ENCODE data around the gene EGR2.

EGR2 gene

DNA sequence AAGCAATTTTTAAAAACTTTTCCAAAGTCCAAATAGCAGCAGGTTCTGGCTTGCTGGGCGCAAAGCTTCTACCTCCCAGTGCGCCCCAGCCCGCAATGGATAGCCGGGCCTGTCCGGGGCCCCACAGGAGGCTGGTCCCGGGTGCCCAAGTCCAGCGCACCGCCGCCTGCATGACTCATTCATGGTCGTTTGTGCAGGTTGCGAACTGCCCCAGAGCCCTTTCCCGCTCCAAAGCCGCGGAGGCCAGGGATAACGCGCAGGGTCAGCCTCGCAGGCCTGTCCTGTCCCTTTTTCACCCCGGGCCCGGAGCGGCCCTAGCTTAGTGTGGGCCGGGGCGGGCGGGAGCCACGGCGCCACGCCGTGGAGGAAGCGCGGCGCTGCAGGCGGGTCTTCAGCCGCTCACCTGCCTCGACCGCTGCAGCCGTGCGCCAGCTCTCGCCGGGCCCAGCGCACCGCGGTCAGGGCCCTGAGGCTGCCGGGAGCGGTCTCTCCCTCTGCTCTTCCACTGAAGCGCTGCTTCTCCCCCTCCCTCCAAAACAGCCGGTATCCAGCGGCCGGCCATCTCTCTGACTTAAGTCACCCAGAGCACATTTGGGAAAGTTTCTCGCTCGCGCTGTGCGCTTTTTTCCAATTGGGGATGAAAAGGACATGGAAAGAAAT lies 1.7 kb upstream of the EGR2 start:
- DNase-seq = peak; percentile 38

DNA sequence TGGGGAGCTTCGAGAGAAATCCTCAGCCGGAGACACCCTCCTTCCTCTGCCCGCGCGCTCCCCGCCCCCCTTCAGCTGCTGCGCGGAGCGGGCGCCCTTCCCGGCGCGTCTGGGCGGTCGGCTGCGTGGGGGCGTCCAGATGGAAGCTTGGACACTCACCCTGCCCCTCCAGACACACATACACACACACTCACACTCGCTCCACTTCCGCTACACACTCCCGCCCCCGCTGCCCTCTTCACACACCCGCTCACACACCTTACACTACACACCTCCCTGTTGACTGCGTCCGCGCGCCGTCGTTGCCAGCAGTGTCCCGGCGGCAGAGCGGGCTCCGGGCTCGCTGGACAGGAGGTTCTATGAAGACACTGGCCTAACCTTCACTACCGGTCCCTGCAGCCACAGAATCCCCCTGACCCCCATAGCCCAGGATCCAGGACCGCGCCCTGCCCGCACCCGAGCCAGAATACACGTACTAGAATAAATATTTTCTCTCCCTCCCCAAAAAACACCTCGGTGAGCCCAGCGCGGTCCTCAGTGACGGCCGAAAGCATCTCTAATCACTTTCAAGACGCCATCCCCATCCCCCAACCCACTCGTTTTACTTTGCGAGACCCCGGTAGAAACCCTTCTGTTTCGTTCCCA lies 1.1 kb upstream of the EGR2 start:
- DNase-seq = no peak

DNA sequence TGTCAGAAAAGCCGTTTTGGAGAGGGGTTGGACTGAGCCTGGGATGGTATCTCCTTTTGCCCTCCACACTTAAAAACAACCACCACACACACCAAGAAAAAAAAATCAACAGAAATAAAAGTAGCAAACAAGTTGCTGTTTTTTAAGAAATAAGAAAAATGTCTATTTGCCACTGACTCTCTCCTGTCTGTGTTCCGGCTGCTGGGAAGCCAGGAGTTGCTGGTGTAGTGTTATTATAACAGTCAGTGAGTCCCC lies 163 bp downstream of the EGR2 start:
- no peak for DNase-seq

DNA sequence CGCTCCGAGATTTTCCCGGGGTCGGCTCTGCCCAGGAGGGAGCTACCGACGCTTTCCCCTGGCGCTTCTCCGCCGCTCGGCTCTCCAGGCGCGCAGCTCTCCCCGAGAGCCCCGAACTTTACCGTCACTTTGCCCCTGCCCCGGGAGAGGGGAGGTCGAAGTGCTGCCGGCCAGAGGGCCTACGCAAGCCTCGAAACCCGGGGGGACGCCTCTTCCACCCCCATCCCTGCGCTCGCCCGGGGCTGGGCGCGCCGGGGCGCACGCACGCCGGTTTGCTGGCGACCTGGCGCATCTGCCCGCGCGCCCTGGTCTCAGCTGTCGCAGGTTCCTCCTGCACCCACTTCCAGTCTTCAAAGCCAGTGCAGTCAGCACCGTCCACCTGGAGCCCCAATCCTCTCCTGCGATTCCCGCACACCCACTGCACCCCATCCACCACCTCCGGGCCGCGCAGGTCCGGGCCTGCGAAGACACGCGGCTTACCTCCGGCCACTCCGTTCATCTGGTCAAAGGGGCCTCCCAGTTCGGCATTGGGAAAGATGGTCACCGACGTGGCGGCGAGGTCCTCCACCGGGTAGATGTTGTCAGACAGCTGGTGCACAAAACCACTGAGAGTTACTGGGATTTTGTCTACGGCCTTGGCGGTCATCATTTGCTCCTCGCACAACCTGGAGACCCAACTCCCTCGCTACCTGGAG lies 638 bp downstream of the EGR2 start:
- DNase-seq = no peak

DNA sequence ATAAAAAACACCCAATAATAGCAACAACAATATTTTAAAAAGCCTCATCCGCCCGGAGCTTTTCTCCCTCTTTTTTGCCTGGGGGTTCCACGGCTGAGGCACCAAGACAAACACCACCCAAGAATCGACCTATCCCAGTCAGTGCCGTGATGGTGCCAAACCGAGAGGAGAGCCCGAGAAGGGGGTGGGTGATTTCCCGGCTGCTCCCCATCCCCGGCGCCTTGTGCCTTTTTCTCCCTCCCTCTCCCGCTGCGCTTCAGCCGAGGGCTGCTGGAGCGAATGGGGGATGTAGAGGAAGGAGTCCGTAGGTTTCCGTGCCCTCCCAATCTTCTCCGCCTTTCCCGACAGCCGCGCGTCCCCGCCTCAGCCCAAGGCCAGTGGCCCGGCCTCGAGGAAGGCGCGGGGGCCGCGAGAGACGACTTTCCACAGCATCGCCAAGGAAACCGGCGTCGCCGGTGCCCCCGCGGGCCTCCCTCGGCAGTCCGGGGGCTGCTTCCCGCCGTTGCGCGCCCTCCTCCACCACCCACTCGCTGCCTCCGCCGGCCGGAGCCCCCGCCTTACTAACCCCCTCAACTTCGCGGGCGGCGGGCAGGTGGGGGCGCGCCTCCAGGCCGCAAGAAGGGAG lies 1.3 kb downstream of the EGR2 start:
- DNase-seq = no peak

DNA sequence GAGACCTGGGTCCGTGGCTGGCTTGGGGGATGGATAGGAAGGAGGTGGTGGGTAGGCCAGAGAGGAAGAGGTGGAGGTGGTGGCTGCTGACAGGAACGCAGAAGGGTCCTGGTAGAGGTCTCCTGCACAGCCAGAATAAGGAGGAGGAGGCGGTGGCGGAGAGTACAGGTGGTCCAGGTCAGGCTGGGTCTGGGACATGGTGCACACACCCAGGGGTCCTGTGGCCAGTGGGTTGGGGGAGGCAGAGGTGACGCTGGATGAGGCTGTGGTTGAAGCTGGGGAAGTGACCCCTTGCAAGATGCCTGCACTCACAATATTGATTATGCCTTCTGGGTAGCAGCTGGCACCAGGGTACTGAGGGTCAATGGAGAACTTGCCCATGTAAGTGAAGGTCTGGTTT lies 2.2 kb downstream of the EGR2 start:
- no peak for DNase-seq

DNA sequence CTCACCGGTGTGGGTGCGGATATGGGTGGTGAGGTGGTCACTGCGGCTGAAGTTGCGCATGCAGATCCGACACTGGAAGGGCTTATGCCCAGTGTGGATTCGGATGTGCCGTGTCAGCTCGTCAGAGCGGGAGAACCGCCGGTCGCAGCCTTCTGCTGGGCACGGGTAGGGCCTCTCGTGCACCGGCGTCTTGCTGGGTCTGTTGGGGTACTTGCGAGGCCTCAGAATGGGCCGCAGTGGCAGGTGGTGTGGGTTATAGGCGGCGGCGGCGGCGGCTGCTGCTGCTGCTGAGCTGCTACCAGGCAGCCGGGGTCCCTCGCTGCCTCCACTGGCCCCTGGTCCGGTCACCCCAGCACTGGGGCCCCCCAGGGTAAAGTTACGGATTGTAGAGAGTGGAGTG lies 2.7 kb downstream of the EGR2 start:
- no peak for DNase-seq

DNA sequence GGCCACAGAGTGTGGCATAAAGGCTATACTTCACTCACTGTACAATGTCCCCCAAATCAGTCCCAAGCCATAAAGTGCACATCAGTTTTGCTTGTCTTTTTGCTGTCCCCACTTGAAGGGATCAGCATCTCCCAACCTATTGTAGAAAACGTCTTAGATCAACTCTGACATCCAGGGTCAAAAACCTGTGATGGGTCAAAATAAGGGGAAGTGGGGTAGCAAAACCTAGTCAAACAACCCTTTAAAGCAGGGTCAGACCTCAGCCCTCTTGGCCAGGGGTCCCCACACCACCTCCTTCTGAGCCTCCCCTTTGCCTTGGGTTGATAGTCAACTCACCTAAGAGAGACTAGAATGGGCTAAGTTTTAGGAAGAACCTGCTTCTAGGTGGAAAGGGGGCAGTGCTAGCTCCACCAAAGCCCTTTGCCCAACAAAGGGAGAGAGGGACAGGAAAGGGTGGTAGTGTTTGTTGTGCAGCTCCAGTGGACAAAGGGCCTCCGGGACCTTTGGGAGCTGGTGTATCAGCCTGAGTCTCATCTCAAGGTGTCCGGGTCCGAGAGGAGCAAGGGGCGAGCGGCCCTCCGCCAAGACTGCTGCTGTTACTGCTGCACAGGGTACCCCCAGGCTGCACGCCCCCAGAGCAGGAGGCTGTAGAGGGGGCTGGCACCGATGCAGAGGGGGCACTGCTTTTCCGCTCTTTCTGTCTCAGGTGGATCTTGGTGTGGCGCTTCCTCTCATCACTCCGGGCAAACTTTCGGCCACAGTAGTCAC lies 3.3 kb downstream of the EGR2 start:
- DNase-seq = no peak

DNA sequence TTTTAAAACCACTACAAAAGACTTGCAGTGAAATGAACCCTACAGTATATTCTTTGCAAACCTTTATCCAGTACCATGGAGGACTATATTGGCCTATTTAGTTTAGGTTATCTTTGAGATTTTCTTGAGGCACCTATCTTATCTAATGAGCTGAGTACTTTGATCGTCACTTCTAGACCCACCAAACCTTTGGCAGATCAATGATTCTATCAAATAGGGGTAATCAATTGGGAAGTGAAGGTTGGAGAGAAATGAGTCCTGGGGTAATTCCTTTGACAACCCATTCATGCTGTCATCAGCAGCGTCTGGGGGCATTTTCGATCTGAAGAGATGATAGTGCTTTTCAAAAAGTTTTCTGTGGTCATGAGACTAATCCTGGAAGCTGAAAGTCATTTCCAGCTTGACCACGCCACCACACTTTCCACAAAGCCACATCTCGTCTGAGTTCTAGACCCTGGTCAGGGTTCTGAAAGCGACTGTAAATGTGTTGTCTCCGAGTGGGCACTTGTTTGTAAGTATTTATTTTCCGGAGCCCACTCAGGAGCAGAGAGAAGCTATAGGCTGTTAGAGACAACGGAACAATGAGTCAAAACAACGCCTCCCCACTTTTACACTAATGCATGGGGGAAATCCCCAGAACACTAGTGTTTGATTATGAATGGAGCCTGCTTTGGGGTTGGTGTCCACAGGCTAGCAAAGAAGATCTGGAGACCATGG lies 4.8 kb downstream of the EGR2 start:
- no peak for DNase-seq

DNA sequence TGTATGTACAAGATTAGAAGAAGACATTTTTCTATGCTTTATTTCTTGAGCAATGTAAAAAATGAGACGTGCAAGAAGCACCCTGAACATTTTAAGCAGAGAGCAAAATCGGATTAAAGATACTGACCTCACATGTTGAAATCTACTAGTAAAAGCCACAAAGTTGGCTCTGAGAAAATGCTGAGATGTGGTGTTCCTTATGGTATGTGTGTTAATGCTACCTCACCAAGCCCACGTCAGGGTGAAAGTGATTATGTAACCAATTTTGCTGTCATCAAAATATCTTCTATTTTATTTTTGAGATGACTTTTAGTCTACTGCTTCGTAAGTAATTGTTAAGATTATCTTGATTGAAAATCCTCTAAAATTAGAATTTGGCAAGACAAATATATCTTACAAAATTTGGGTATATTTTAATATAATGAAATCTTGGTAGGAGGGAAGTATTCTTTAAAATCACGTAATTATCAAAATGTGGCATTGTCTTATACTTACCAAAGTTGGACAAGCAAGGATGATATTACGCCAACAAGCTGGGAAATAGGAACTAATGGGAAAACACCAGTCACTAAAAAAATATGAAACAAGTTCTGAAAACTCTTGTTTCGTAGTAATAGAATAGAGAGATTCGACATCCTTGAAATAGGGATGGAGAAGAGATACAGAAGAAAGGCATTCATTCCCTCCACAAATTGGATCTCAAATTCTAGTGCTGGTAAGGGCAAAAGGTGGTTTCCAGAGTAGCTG lies 5.8 kb downstream of the EGR2 start:
- no peak for DNase-seq

DNA sequence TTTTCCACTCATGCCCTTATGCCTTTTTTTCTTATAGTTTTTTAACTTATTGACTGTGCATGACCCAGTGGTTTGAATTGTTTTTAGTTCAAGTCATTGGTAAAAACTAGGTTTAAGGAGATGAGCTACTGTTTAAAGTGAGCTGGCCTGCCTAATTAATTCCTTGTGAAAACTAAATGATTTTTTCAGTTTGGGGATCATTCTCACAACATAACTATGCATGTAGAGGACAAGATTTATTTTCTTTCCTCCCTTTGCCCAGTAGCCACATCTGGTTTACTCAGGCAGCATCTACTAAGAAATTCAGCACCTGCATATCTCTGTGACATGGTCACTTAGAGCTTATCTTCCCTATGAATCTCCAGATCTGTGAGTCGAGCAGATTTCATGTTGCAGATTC lies 9.9 kb downstream of the EGR2 start:
- DNase-seq = no peak

DNA sequence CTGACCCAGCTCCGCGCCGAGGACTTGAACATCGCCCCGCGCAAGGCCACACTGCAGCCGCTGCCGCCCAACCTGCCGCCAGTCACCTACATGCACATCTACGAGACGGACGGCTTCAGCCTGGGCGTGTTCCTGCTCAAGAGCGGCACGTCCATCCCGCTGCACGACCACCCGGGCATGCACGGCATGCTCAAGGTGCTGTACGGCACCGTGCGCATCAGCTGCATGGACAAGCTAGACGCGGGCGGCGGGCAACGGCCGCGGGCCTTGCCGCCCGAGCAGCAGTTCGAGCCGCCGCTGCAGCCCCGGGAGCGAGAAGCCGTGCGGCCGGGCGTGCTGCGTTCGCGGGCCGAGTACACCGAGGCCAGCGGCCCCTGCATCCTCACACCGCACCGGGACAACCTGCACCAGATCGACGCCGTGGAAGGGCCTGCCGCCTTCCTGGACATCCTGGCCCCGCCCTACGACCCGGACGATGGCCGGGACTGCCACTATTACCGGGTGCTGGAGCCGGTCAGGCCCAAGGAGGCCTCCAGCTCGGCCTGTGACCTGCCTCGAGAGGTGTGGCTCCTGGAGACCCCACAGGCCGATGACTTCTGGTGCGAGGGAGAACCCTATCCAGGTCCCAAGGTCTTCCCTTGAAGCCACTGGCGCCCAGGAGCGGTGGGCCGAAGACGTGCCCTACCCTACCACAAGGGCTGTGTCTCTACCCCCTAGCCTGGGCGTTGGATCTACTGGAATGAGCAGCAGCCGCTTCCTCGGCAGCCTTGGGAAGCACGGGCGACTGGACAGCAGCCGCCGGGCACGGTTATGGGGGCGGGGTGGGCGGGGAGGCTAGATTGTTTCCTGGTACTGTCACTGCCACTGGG lies 10.7 kb downstream of the EGR2 start:
- DNase-seq = no peak

DNA sequence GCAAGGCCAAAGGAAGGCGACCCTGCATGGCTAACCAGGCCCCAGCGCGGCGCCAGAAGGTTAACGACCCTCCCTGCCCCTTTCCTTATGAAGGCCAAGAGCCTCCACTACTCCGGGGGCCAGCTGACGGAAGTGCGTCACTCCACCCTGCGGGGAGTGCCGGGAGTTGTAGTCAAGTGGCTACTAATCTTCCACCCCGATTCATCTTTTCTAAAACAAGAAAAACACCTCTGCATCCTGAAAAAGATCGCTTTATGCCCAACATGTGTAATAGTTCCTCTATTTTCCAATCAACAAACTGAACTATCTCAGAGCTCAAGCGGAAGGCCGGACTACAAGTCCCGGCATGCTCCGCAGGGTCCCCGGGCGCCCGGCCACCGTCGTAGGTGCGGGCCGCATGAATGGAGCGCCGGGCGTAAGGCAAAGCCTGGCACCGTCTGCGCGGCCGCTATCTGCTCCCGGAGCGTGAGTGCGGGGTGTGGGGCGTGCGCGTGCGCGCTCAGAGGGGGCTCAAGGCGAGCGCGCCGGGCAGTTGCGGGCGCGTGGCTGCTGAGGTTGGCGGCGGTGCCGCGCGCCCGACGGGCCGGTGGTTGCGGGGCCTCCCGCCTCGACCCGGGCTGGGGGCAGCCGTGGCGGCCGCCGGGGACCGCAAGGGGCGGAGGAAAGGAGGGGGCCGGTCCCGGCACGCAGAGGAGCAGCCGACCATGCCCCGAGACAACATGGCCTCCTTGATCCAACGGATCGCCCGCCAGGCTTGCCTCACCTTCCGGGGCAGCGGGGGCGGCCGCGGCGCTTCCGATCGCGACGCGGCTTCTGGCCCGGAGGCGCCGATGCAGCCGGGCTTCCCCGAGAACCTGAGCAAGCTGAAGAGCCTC lies 11.6 kb downstream of the EGR2 start, which contains the start of gene ADO:
ADO (plus strand) TSS at position 365 of the 875 bp plus-strand sequence; CDS start at position 705, 340 bp downstream.
- peak; percentile 50 for DNase-seq

DNA sequence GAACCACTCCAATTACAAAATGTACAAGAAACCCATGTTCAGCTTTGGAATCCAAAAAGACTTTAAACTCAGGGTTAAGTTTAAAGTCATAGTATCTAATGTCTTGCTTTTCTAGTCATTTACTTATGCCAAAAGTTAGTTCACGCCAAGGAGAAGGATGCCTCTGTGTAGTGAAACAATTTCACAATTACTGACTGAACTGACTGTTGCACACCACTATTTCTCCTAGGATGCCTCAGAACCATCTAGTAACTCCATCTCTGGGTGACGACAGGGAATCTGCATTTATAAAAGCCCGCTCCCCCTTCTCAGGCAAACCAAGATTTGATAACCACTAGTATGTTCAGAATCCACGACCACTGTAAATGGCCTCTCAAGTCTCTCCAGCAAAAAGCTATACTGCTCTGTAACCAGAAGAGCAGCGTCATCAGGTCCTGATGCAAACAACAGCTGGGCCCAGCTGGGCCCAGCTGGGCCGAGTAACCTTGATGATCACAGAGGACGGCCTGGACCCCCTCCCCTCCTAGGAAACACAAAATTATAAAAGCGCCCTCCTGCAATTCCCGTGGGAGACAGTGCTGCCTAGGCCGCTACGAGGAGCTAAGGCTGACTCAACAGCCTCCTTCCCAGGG lies 12.3 kb downstream of the EGR2 start:
- DNase-seq = no peak

DNA sequence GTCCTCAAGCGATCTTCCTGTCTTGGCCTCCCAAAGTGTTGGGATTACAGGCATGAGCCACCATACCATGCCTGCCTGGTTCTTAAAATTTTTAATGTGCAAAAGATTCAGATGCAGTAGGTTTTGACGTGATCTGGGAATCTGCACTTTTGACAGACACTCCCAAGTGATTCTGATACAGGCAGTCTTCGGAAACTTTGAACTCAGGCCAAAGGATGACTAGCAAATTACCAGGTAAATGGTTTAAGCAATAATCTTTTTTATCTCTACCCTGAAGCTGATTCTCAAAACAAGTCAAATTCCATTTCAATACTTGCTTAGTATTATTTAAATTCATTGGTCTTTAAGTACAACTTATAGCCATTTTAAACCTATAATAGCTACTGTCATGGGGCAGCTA lies 14.3 kb downstream of the EGR2 start:
- DNase-seq = no peak

DNA sequence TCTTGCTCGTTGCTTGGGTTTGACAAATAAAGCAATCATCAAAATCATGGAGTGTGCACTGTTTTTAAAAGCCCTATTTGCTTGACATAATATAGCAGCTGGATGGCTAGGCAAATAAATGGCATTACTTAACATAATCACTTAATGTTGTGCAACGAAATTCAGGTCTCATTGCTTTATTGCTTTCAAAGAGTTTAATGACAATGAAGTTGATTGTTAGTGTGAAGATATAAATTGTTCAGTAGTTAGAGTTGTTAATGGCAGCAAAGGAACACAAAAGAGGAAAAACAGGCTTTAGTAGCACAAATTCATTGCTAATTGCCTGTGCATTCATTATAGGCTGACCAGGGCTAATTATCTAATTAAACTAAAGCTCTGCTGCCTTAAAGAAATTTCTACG lies 19.3 kb downstream of the EGR2 start:
- DNase-seq = no peak

DNA sequence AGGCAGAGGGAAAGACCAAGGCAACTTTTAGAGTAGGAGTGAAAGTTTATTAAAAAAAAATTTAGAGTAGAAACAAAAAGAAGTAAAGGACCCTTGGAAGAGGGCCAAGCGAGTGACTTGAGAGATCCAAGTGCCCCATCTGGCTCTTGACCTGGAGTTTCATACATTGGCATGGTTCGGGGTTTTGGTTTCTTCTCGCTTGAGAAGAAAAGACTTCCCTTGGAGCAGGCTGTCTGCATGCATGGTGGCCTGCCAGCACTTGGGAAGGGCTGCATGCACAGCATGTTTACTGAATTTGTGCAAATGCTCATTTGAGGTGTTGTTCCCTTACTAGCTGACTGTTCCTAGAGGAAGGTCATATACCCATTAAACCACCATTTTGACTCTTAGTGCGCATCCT lies 20.4 kb downstream of the EGR2 start:
- no peak for DNase-seq

DNA sequence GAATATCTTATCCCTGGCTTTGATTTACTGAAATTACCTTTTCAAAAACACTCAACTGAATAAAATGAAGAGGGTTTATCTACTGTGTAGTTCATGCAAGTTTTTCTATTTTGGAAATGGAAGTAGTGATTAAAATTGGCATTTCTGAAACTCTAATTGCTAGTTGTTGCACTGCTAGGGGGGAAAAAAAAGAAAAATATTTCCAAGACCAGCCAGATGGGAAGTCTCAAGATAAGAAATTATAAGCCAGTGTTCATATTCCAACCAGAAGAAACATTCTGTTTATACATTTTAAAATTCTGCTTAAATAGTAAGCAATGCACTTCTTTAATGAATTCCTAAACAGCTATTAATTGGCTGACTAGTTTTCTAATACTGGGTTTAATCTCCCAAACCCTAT lies 21.1 kb downstream of the EGR2 start:
- DNase-seq = no peak

DNA sequence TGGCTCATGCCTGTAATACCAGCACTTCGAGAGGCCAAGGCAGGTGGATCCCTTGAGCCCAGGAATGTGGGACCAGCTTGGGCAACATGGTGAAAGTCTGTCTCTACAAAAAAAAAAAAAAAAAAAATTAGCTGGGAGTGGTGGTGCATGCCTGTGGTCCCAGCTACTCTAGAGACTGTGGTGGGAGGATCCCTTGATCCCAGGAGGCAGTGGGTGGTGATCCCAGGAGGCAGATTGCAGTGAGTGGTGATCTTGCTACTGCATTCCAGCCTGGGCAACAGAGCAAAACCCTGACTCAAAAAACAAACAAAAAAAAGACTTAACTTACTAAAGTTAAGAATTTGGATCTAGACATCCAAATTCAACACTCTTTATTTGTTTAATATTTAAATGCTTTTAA lies 21.9 kb downstream of the EGR2 start:
- DNase-seq = no peak

Measured in NCI-H510A (cell line).